CD4-positive, alpha-beta T cell (primary cell): ENCODE results near the gene SDHB. TPM values are rescaled to one million over a fixed set of nuclear protein-coding genes. Genes with fewer than 3 reads are reported as not detected.

Experiments used
- ATAC-seq: fragments of 200-7000 bp; cut with Tn5 transposase; one replicate; pipeline ENCODE4 v1.10.0; 2022; ENCODE audit warnings: mild to moderate bottlenecking; ENCODE audit not compliant: poor library complexity
- CTCF ChIA-PET: fragments of 350-600 bp; sonication (Branson Sonifier 250); formaldehyde crosslinking; loops from one replicate; lab custom pipeline; 2021; ENCODE audit warnings: antibody characterized with exemption, inconsistent platforms; lab: Charles Lee
- POLR2A ChIA-PET: fragments of 350-600 bp; sonication (Branson Sonifier 250); formaldehyde crosslinking; loops from one replicate; lab custom pipeline; 2021; ENCODE audit warnings: antibody characterized with exemption, inconsistent platforms; lab: Charles Lee
- DNase-seq, 14 experiments: peaks; one replicate each; pipeline ENCODE4 v3.0.0-alpha.2; 2013 to 2020; ENCODE audit warnings: mixed read lengths in 2 of 14
- H3K27ac ChIP-seq, 2 donors: one replicate each; pipeline versions ENCODE4 v1.5.1 to v1.7.0; 2013; ENCODE audit warnings: low read length in 2 of 2, low read depth in 1 of 2, mild to moderate bottlenecking in 1 of 2
- H3K27me3 ChIP-seq, 2 experiments: 1 replicate in 1 of 2; 2 replicates in 1 of 2; pipeline versions ENCODE4 v1.6.1 to v1.7.0; 2013; ENCODE audit warnings: low read length in 2 of 2, control low read depth in 1 of 2, mild to moderate bottlenecking in 1 of 2, moderate library complexity in 1 of 2; ENCODE audit not compliant: insufficient read depth in 2 of 2, control insufficient read depth in 1 of 2
- H3K36me3 ChIP-seq: one replicate; pipeline ENCODE4 v1.6.1; 2013; ENCODE audit warnings: low read length, control low read depth; ENCODE audit not compliant: insufficient read depth
- H3K4me1 ChIP-seq: one replicate; pipeline ENCODE4 v1.6.1; 2013; ENCODE audit warnings: low read length, control low read depth; ENCODE audit not compliant: insufficient read depth
- H3K4me3 ChIP-seq: one replicate; pipeline ENCODE4 v1.5.1; 2013; ENCODE audit warnings: mild to moderate bottlenecking, low read length, moderate library complexity
- H3K9me3 ChIP-seq, 2 experiments: 1 replicate in 1 of 2; 2 replicates in 1 of 2; pipeline versions ENCODE4 v1.6.1 to v1.7.0; 2013; ENCODE audit warnings: low read length in 2 of 2, mild to moderate bottlenecking in 2 of 2, control low read depth in 1 of 2, moderate library complexity in 1 of 2; ENCODE audit not compliant: control insufficient read depth in 1 of 2, insufficient read depth in 1 of 2
- H3K27ac Mint-ChIP-seq: one replicate; pipeline ENCODE4 v1.8.0; 2020; ENCODE audit warnings: mixed read lengths
- H3K27me3 Mint-ChIP-seq: one replicate; pipeline ENCODE4 v1.8.0; 2021; ENCODE audit warnings: mixed read lengths
- H3K36me3 Mint-ChIP-seq: one replicate; pipeline ENCODE4 v1.8.0; 2021; ENCODE audit warnings: low read depth, mixed read lengths
- H3K4me1 Mint-ChIP-seq: one replicate; pipeline ENCODE4 v1.8.0; 2021; ENCODE audit warnings: low read depth, mixed read lengths
- H3K4me3 Mint-ChIP-seq: one replicate; pipeline ENCODE4 v1.8.0; 2020; ENCODE audit warnings: mild to moderate bottlenecking, mixed read lengths
- H3K9me3 Mint-ChIP-seq: one replicate; pipeline ENCODE4 v1.8.0; 2020; ENCODE audit warnings: mixed read lengths
- CTCF ChIP-seq: fragments of 200-600 bp; IDR thresholded peaks from one replicate; pipeline ENCODE4 v1.8.0; 2022; ENCODE audit warnings: antibody characterized with exemption, mild to moderate bottlenecking
- intact Hi-C, 2 experiments: fragments of 100-400 bp; cut with DNase I in 1 of 2; cut with micrococcal nuclease in 1 of 2; formaldehyde crosslinking; loops; one replicate each; pipeline versions ENCODE4 v1.15.1 to v1.9.0; 2023 to 2025; cut with DNase I, micrococcal nuclease
- total RNA-seq, 174 experiments: library from RNA in 2 of 174; stranded (reverse) in 2 of 174; gene quantifications; one replicate each; pipeline ENCODE4 v1.2.3 and lab custom pipeline; 2021 to 2026

Gene SDHB
- total RNA-seq, 2 experiments from 2014 or later: 53.9 to 56.2 TPM

GRCh38 chr1:16982902-16983301, 70.9 kb downstream of the SDHB start:
- Histone ChIP-seq H3K4me1 (peaks cover 14% of the 10 kb centered on the region), H3K27ac (no peak overlapping the region), H3K9me3 (no peaks in the 10 kb centered on the region), H3K36me3 (peaks cover 19% of the 10 kb centered on the region), H3K4me3 (no peak overlapping the region), H3K27me3 (peaks cover 7 to 16% of the 10 kb centered on the region in 2 experiments)
- Mint-ChIP-seq H3K36me3 (peaks cover 18% of the 10 kb centered on the region), H3K4me3 (no peak overlapping the region), H3K27ac (no peak overlapping the region), H3K4me1 (peaks cover 9% of the 10 kb centered on the region), H3K27me3 (peaks cover 21% of the 10 kb centered on the region), H3K9me3 (no peaks in the 10 kb centered on the region)
- POLR2A ChIA-PET: no interaction called here
- CTCF ChIA-PET: no interaction called here
- intact Hi-C loops: no loop called here
- TF ChIP-seq CTCF: no peak
- no peak for DNase-seq
- ATAC-seq: no peak

- peaks cover 14% of the 10 kb centered on the region for H3K4me1 ChIP-seq
- H3K27me3 ChIP-seq: peaks cover 7 to 16% of the 10 kb centered on the region in 2 experiments
- peaks cover 5% of the 10 kb centered on the region for H3K36me3 ChIP-seq
- TF ChIP-seq CTCF: no peak
- ChIA-PET POLR2A (no interaction called here), CTCF (no interaction called here)
- H3K4me3 ChIP-seq: no peak overlapping the region
- no peaks in the 10 kb centered on the region for H3K9me3 ChIP-seq
- Mint-ChIP-seq H3K4me1 (peaks cover 9% of the 10 kb centered on the region), H3K36me3 (peaks cover 6% of the 10 kb centered on the region), H3K4me3 (peak overlapping the region; percentile 40), H3K27me3 (peaks cover 21% of the 10 kb centered on the region), H3K27ac (no peak overlapping the region), H3K9me3 (no peaks in the 10 kb centered on the region)
- intact Hi-C loops: no loop called here
- ATAC-seq: no peak
- H3K27ac ChIP-seq: no peak overlapping the region
- no peak for DNase-seq
These were observed 72.5 kb downstream of the SDHB start for GRCh38 chr1:16981269-16981849.

- H3K4me1 ChIP-seq: peaks cover 14% of the 10 kb centered on the region
- H3K4me3 ChIP-seq: peak within 1 kb of the TSS; percentile 5
- no peak for TF ChIP-seq CTCF
- peaks cover 7 to 16% of the 10 kb centered on the region in 2 experiments for H3K27me3 ChIP-seq
- Mint-ChIP-seq H3K27ac (no peak within 1 kb of the TSS), H3K27me3 (peaks cover 21% of the 10 kb centered on the region), H3K36me3 (peaks cover 2% of the 10 kb centered on the region), H3K4me3 (peak within 1 kb of the TSS; percentile 40), H3K9me3 (no peaks in the 10 kb centered on the region), H3K4me1 (peaks cover 9% of the 10 kb centered on the region)
- no peak within 1 kb of the TSS for H3K27ac ChIP-seq
- no peak for ATAC-seq
- H3K9me3 ChIP-seq: no peaks in the 10 kb centered on the region
- ChIA-PET POLR2A (no interaction called here), CTCF (no interaction called here)
- H3K36me3 ChIP-seq: no peaks in the 10 kb centered on the region
- intact Hi-C loops: no loop called here
- no peak for DNase-seq
These were observed 73.2 kb downstream of the SDHB start, which contains the start of gene MFAP2 for GRCh38 chr1:16980473-16981268. TSS of gene MFAP2 (minus strand) at chr1:16980620. CDS start at chr1:16978273, 2,347 bp downstream.
